HG03460 (cell line): ENCODE results near the gene NKD1.

Experiments
- ATAC-seq: cut with Tn5 transposase; IDR thresholded peaks from one replicate; pipeline ENCODE4 v1.9.1; 2021; ENCODE audit not compliant: unreplicated experiment

Gene NKD1

DNA sequence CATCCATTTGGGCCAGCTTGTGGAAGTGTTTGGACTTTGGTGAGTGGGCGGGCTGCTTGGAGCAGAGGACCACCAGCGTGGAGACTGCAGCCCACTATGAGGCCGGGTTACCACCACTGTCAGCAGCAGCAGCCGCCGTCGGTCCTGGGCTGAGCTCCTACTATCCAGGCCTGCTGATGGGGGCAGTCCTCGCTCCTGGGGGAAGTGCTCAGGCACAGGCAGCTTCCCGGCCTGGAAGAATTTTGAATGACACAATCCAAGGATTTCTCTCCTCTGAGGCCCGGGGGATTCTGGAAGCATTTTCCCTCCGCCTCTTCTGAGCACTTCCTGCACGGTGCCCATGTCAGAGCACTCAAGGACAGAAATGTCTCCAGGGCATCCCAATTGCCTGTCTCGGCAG, 139.9 kb downstream of the NKD1 start:
- ATAC-seq = no peak

DNA sequence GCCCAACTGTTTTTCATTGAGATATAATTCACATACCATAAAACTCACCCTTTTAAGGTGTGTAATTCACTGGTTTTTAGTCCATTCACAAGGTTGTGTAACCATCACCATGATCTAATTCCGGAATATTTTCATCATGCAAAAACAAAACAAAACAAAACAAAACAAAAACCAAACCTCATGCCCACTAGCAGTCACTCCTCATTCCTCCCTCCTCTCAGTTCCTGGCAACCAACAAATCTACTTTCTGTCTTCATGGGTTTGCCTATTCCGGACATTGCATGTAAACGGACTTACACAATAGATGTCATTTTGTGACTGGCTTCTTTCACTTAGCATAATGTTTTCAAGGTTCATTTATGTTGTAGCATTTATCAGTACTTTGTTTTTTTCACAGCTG, 140.7 kb downstream of the NKD1 start:
- ATAC-seq = no peak

DNA sequence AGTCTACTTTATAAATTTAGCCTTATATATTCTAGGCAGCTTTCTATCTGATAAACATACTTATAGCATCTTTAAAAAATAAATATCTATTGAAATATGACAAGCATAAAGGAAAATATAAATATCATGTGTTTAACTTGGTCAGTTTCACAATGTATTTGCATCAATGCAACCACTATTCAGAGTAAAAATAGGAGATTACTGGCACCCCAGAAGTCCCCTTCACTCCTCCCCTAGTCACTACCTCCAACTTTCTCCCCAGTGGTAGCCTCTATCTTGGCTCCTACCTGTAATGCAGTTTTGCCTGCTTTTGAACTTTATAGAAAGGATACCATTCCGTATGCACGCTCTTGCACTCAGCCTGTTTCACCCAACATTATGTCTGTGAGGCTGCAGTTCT, 142.0 kb downstream of the NKD1 start:
- no peak for ATAC-seq

DNA sequence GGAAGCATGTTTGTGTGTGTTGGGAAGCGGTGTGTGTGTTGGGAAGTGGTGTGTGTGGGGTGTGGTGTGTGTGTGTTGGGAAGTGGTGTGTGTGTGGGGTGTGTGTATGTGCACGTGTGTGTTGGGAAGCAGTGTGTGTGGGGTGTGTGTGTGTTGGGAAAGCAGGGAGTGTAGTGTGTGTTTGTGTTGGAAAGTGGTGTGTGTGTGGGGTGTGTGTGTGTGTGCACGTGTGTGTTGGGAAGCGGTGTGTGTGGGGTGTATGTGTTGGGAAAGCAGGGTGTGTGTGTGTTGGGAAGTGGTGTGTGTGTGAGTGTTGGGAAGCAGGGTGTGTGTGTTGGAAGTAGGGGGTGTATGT, 144.4 kb downstream of the NKD1 start:
- no peak for ATAC-seq

DNA sequence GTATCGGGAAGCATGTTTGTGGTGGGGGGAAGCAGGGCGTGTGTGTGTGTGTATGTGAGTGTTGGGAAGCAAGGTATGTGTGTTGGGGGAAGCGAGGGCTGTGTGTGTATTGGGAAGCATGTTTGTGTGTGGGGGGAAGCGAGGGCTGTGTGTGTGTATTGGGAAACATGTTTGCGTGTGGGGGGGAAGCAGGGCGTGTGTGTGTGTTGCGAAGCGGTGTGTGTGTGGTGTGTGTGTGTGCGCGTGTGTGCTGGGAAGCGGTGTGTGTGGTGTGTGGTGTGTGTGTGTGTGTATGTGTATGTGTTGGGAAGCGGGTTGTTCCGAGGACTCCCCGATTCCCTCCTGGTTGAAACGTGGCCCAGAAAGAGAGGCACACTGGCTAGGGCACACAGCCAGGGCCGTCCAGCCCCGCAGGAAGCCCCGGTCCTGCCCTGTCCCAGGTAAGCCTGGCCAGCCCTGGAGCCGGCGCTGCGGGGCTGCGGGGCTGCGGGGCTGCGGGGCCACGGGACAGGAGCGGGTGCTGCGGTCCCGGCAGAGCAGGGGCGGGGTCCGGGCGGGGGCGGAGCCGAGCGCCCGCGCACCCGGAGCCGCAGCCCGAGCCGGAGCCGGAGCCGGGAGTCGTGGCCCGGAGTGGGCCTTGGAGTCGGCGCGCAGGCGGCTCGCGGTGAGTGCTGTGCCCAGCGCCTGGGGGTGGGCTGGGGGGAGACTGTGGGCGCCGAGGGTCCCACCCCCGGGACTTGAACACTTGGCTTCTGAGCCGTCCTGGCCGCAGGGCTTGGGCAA, 145.0 kb downstream of the NKD1 start, which contains the start of gene NOD2:
Gene NOD2, plus strand, starts transcription at position 608 of the 783 bp plus-strand sequence. CDS start 5,890 bp downstream, outside the sequence.
- no peak for ATAC-seq

DNA sequence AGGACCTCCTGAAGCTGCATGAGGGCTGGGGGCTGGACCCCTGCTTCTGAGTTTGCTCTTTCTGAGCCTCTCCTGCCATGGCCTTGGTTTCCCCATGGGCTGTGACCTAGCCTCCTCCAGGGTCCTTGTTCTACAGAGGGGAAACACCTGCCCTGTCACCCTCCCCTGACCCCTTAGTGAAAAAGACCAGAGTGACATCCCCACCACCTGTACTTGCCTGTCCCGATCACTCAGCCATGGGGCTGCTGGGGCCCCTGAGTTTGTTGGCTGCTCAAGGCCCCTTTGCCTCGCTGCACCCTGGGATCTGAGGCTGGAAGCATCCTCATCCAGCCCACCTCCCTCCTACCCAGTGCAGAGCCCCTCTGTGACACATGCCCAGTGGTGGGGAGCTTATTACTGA, 146.0 kb downstream of the NKD1 start:
- no peak for ATAC-seq

DNA sequence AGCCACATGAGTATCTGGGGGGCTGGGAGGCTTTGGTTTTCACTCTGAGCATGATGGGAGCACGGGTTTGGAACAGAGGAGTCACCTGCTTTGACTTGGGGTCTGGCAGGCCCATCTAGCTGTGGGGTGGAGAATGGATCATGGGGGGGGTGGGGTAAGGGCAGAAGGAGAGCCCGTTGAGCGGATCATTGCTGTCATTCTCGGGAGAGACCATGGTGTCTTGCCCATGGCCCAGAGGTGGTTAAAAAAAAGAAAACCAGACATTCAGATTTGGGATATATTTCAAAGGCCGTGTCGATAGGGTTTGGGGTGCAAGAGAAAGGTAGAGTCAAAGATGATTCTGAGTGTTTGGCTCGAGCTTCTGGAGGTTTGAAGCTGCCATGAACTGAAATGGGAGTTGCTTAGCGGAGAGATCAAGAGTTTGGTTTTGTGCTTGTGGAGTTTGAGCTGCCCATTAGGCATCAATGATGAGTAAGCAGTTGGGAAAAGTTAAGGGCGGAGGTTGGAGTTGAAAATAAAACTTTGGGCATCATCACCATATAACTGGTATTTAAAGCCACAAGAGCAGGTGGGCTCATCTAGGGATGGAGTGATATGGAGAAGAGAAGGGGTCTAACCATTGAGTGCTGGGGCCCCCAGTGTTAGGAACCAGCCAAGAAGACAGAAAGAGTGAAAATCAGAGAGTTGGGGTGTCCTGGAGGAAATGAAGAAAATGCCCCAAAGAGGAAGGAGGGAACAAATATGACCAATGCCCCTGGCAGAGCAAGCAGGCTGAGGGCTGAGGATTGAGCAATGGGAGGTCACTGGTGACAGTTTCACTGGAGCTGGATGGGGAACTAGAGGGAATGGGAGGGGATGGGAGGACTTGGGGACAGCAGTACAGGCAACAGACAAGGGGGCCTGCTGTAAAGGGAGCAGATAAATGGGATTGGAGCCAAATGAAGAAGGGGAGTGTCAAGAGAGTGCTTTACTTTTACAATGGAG, 147.1 kb downstream of the NKD1 start:
- no peak for ATAC-seq

DNA sequence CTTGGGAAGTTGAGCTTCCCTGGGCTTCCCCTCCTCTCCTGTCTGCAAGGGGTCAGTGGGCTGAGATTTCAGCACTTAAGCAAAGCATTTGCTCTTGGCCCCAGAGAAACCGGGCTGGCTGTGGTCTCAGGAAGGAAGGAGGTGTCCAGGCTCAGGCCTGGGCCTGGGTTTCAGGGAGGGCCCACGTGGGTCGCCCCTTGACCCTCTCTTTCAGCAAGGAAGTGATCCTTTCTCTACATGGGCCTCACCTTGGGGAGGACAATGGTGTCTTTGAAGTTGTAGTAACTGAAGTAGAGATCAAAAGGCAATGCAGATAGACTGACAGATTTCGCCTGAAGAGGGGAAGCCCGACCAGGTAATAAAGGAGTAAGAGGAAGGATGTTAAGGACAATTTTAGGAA, 147.9 kb downstream of the NKD1 start:
- ATAC-seq = peak; percentile 35

DNA sequence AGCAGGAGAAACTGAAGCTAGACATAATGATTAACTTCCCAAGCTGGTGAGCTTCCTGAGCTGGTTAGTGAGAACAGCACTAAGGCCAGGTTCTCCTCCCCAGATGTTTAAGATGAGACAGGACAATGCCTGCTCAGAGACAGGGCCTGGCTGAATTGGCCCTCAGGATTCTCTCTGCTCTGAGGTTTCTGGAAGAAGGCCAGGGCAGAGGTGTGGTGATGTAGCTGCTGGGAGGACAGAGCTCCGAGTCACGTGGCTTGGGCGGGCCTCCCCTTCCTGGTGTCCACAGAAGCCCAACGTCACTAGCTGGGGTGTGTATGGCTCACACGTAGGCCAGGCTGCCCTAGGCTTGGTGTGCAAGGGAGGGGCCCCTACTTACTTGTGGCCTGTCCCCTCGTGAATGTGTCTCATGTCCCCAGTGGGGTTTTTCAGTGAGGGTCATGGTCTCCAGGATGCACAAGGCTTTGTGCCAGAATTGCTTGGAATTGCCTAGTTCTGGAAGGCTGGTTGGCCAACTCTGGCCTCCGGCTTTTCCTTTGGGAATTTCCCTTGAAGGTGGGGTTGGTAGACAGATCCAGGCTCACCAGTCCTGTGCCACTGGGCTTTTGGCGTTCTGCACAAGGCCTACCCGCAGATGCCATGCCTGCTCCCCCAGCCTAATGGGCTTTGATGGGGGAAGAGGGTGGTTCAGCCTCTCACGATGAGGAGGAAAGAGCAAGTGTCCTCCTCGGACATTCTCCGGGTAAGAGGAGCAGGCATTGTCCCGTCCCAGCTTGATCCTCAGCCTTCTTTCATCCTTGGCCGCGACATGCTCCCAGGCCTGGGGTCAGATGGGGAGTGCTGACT, 148.6 kb downstream of the NKD1 start:
- peak; percentile 59 for ATAC-seq

DNA sequence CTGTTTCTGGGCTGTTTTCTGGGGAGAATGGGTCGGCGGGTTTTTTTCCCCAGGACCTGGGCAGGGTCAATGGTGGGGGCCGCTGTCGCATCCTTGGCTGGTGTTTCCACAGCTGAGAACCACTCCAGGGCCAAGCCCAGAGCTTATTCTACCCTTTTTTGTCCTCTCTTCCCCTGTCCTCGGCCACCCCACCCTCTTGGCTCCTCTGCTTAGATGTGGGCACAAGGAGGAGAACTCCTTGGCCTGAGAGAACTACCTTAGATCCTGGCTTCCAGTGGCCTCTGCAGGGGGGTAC, 149.2 kb downstream of the NKD1 start:
- no peak for ATAC-seq

DNA sequence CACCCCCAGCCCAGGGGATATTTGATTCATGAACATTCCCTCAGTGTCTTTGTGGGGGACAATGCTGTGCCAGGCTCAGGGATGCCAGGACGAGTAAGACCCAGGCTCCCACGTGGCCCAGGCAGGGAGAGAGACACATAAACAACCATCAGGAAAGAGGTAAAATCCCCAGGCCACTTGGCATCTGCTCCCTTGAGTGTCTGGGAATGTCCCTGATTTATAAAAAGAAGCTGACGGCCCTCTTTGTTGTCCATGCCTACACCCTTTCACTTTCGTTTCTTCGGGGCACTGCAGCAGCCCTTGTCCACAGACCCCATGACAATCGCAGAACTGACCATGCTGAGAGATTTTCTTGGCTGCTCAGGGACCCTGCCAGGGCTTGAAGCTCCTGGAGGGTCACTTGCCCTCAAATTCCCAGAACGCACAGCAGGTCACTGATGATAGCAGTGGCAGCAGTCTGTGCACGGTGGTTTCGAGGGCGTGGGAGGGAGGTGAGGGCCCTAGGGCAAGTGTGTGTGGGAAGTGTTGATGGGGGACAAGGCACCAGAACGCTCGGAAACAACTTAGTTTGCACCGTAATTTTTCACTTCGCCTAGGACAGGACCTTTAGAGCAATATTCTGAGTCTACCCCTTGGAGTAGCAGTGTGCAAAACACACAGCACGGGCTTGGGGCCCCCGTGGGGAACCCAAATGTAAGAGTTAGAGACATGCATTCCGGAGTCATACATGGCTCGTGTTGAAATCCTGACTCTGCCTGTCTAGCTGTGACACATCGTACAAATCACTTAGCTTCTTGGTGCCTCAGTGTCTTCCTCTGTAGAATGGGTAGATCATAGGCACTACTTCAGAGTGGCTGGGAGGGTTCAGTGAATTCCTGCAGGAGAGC, 149.9 kb downstream of the NKD1 start:
- ATAC-seq = peak; percentile 34
